Lung microvascular endothelial cell (primary cell): ENCODE measurements around the gene CSNK1D. TPM values are rescaled to one million over a fixed set of nuclear protein-coding genes. Genes with fewer than 3 reads are reported as not detected.
"Not testable (repeated sequence)": the region's sequence is repeated elsewhere in the genome, so short reads cannot be mapped to it uniquely, and the experiment has no call there.

Experiments used
- DNase-seq, 2 donors: peaks; one replicate each; pipeline versions ENCODE4 v3.0.0 to v3.0.0-alpha.2; 2010; ENCODE audit warnings: low read depth in 2 of 2
- total RNA-seq: library from RNA; depleted of rRNA; stranded (reverse); fragments of >200 nt; gene quantifications from 2 replicates; pipeline ENCODE4 v1.2.1, GENCODE V29; 2014

The CSNK1D gene
- total RNA-seq, 1 donor from 2014 or later, result 41.3 TPM

- DNase-seq, result no peak
These were observed 79.8 kb downstream of the CSNK1D start for GRCh38 chr17:82193520-82194220.

- DNase-seq, result not testable (repeated sequence)
These were observed 80.5 kb downstream of the CSNK1D start for GRCh38 chr17:82193050-82193449.

Other genes starting within 250 kb of the CSNK1D start
- 9.7 and 18.3 TPM in 2 replicates for gene RAC3, start 242.0 kb downstream of the CSNK1D start, total RNA-seq
- 35.5 and 37.7 TPM in 2 replicates for gene DCXR, start 236.0 kb downstream of the CSNK1D start, total RNA-seq
- 10.0 and 16.3 TPM in 2 replicates for gene RFNG, start 221.9 kb downstream of the CSNK1D start, total RNA-seq
- gene GPS1, start 221.8 kb downstream of the CSNK1D start, total RNA-seq, result 61.9 and 64.1 TPM in 2 replicates
- gene DUS1L, start 207.9 kb downstream of the CSNK1D start, total RNA-seq, result 30.7 and 35.5 TPM in 2 replicates
- gene FASN, start 175.5 kb downstream of the CSNK1D start, total RNA-seq, result 35.1 and 43.4 TPM in 2 replicates
- gene CCDC57, start 60.9 kb downstream of the CSNK1D start, total RNA-seq, result 2.0 and 3.4 TPM in 2 replicates
- gene SLC16A3, start 44.7 kb downstream of the CSNK1D start, total RNA-seq, result 67.8 and 135 TPM in 2 replicates
- gene CD7, start 43.9 kb upstream of the CSNK1D start, total RNA-seq, result under 0.01 TPM in 1 of 2 replicates, not detected in the other
- 1.3 and 1.8 TPM in 2 replicates for gene SECTM1, start 60.1 kb upstream of the CSNK1D start, total RNA-seq
- not detected in 2 replicates for gene TEX19, start 85.5 kb upstream of the CSNK1D start, total RNA-seq
- not detected in 2 replicates for gene UTS2R, start 98.1 kb upstream of the CSNK1D start, total RNA-seq
- 9.8 and 13.3 TPM in 2 replicates for gene HEXD, start 144.6 kb upstream of the CSNK1D start, total RNA-seq
- gene OGFOD3, start 144.9 kb upstream of the CSNK1D start, total RNA-seq, result 13.9 and 19.8 TPM in 2 replicates
- 31.8 and 57.1 TPM in 2 replicates for gene CYBC1, start 177.1 kb upstream of the CSNK1D start, total RNA-seq
- gene NARF, start 185.0 kb upstream of the CSNK1D start, total RNA-seq, result 50.1 and 96.2 TPM in 2 replicates
- gene FOXK2, start 246.0 kb upstream of the CSNK1D start, total RNA-seq, result 15.0 and 24.8 TPM in 2 replicates